H1 (cell line): Measurements from ENCODE around the gene MRPS25. TPM values are rescaled to one million over a fixed set of nuclear protein-coding genes. Genes with fewer than 3 reads are reported as not detected.

Experiments
- CTCF ChIA-PET: fragments of 300-600 bp; sonication (Branson Sonifier 250); formaldehyde crosslinking; loops from one replicate; lab custom pipeline; 2021; ENCODE audit not compliant: partially characterized antibody; lab: Charles Lee
- POLR2A ChIA-PET: fragments of 300-600 bp; sonication (Branson Sonifier 250); formaldehyde crosslinking; loops from one replicate; lab custom pipeline; 2021; ENCODE audit warnings: inconsistent platforms; ENCODE audit not compliant: partially characterized antibody; lab: Charles Lee
- DNase-seq, 2 experiments: peaks; one replicate each; pipeline versions ENCODE4 v3.0.0 to v3.0.0-alpha.2; 2010 to 2022; ENCODE audit warnings: low spot score in 2 of 2, low read depth in 1 of 2, mixed read lengths in 1 of 2
- FAIRE-seq: peaks from 2 replicates; lab custom pipeline; 2011; peaks lifted over from hg19 to GRCh38; lab: Jason Lieb, UNC
- H2AFZ ChIP-seq: 2 replicates; pipeline ENCODE4 v1.8.1; 2012; ENCODE audit warnings: low read length, inconsistent platforms
- H2AK5ac ChIP-seq: 2 replicates; pipeline ENCODE4 v1.6.1; 2013; ENCODE audit warnings: low read depth, low read length
- H2BK120ac ChIP-seq: replicated peaks from 2 replicates; pipeline ENCODE3; 2013; ENCODE audit warnings: low read depth, low read length, inconsistent platforms
- H2BK12ac ChIP-seq: 2 replicates; pipeline ENCODE4 v1.6.1; 2013; ENCODE audit warnings: low read depth, low read length
- H2BK15ac ChIP-seq: 2 replicates; pipeline ENCODE4 v1.6.1; 2013; ENCODE audit warnings: low read length
- H2BK20ac ChIP-seq: 2 replicates; pipeline ENCODE4 v1.6.1; 2013; ENCODE audit warnings: low read length
- H2BK5ac ChIP-seq: 2 replicates; pipeline ENCODE4 v1.6.1; 2013; ENCODE audit warnings: low read depth, low read length
- H3K14ac ChIP-seq: 2 replicates; pipeline ENCODE4 v1.6.1; 2013; ENCODE audit warnings: inconsistent platforms; ENCODE audit not compliant: insufficient read length
- H3K18ac ChIP-seq: 2 replicates; pipeline ENCODE4 v1.6.1; 2013; ENCODE audit warnings: low read length; ENCODE audit errors: extremely low read depth
- H3K23ac ChIP-seq: 2 replicates; pipeline ENCODE4 v1.6.1; 2013; ENCODE audit warnings: inconsistent platforms; ENCODE audit not compliant: insufficient read length
- H3K23me2 ChIP-seq: 2 replicates; pipeline ENCODE4 v1.6.1; 2013; ENCODE audit warnings: low read depth, low read length
- H3K27ac ChIP-seq: 2 replicates; pipeline ENCODE4 v1.6.1; 2011; ENCODE audit warnings: low read depth, low read length, inconsistent platforms
- H3K27me3 ChIP-seq, 4 experiments: replicated peaks in 1 of 4; 1 replicate in 1 of 4; 2 replicates in 3 of 4; pipeline versions ENCODE4 v1.6.1 to v1.8.1; 2011 to 2013; ENCODE audit warnings: low read length in 3 of 4, mild to moderate bottlenecking in 3 of 4, inconsistent platforms in 2 of 4, mixed read lengths in 2 of 4, moderate library complexity in 1 of 4; ENCODE audit not compliant: control insufficient read depth in 3 of 4, insufficient read depth in 3 of 4; ENCODE audit errors: extremely low read depth in 1 of 4
- H3K36me3 ChIP-seq, 4 experiments: 2 replicates each; pipeline versions ENCODE4 v1.6.1 to v1.8.1; 2011 to 2013; ENCODE audit warnings: mild to moderate bottlenecking in 4 of 4, low read length in 3 of 4, moderate library complexity in 2 of 4, control low read depth in 1 of 4, inconsistent platforms in 1 of 4; ENCODE audit not compliant: insufficient read depth in 4 of 4, control insufficient read depth in 2 of 4
- H3K4ac ChIP-seq: replicated peaks from 2 replicates; pipeline ENCODE3; 2013; ENCODE audit warnings: low read length, low read depth, mixed read lengths, inconsistent platforms; ENCODE audit not compliant: insufficient read length
- H3K4me1 ChIP-seq, 4 experiments: replicated peaks in 1 of 4; 1 replicate in 1 of 4; 2 replicates in 3 of 4; pipeline versions ENCODE4 v1.6.1 to v1.8.1; 2011 to 2013; ENCODE audit warnings: low read length in 3 of 4, inconsistent platforms in 2 of 4, mixed read lengths in 1 of 4; ENCODE audit not compliant: insufficient read depth in 4 of 4, control insufficient read depth in 3 of 4
- H3K4me2 ChIP-seq, 2 experiments: 2 replicates each; pipeline versions ENCODE4 v1.6.1 to v1.8.1; 2011 to 2013; ENCODE audit warnings: low read depth in 2 of 2, low read length in 2 of 2, control low read depth in 1 of 2, inconsistent platforms in 1 of 2, mild to moderate bottlenecking in 1 of 2; ENCODE audit not compliant: insufficient read depth in 1 of 2
- H3K4me3 ChIP-seq, 4 experiments: fragments of 200-600, 300-600 bp in 1 of 4; sonication (generic), shearing (Covaris generic), sonication (Bioruptor Twin) in 1 of 4; 2 replicates each; pipeline versions ENCODE4 v1.5.1 to v1.8.1; 2011 to 2016; ENCODE audit warnings: low read length in 4 of 4, low read depth in 3 of 4, control low read depth in 2 of 4, inconsistent platforms in 2 of 4, mild to moderate bottlenecking in 2 of 4, mixed read lengths in 1 of 4, moderate library complexity in 1 of 4; ENCODE audit not compliant: insufficient read depth in 2 of 4; ENCODE audit errors: extremely low read depth in 1 of 4
- H3K56ac ChIP-seq: replicated peaks from 2 replicates; pipeline ENCODE3; 2013; ENCODE audit warnings: low read depth, mild to moderate bottlenecking, mixed read lengths, low read length, inconsistent platforms; ENCODE audit not compliant: insufficient read length
- H3K79me1 ChIP-seq: 2 replicates; pipeline ENCODE4 v1.6.1; 2013; ENCODE audit warnings: low read depth, low read length, control low read depth
- H3K79me2 ChIP-seq, 2 experiments: 2 replicates each; pipeline versions ENCODE4 v1.6.1 to v1.8.1; 2012 to 2013; ENCODE audit warnings: low read length in 2 of 2, mild to moderate bottlenecking in 2 of 2, inconsistent platforms in 1 of 2; ENCODE audit not compliant: insufficient read depth in 2 of 2, control insufficient read depth in 1 of 2
- H3K9ac ChIP-seq, 4 experiments: replicated peaks in 1 of 4; 1 replicate in 1 of 4; 2 replicates in 3 of 4; pipeline versions ENCODE4 v1.6.1 to v1.8.1; 2011 to 2013; ENCODE audit warnings: low read depth in 3 of 4, low read length in 3 of 4, control low read depth in 2 of 4, mild to moderate bottlenecking in 2 of 4, moderate library complexity in 2 of 4, inconsistent platforms in 1 of 4; ENCODE audit errors: extremely low read depth in 1 of 4
- H3K9me3 ChIP-seq, 2 experiments: 2 replicates each; pipeline versions ENCODE4 v1.6.1 to v1.8.1; 2012 to 2013; ENCODE audit warnings: mild to moderate bottlenecking in 2 of 2, moderate library complexity in 2 of 2, control low read depth in 1 of 2, inconsistent platforms in 1 of 2, low read depth in 1 of 2, low read length in 1 of 2, mixed read lengths in 1 of 2; ENCODE audit not compliant: insufficient read depth in 2 of 2
- H4K20me1 ChIP-seq, 2 experiments: replicated peaks in 1 of 2; 2 replicates each; pipeline versions ENCODE3 to v1.8.1; 2011 to 2013; ENCODE audit warnings: inconsistent platforms in 2 of 2, low read length in 2 of 2, mild to moderate bottlenecking in 1 of 2; ENCODE audit not compliant: insufficient read depth in 2 of 2, control insufficient read depth in 1 of 2
- H4K5ac ChIP-seq: 2 replicates; pipeline ENCODE4 v1.6.1; 2013; ENCODE audit warnings: low read length, low read depth, mixed read lengths, inconsistent platforms; ENCODE audit not compliant: insufficient read length
- H4K8ac ChIP-seq: 2 replicates; pipeline ENCODE4 v1.8.0; 2013; ENCODE audit warnings: mild to moderate bottlenecking, moderate library complexity, low read length, inconsistent platforms; ENCODE audit not compliant: insufficient read depth; ENCODE audit errors: extremely low read depth
- H4K91ac ChIP-seq: replicated peaks from 2 replicates; pipeline ENCODE3; 2013; ENCODE audit warnings: low read length, mixed read lengths, inconsistent platforms; ENCODE audit not compliant: insufficient read length
- CTBP2 ChIP-seq: IDR thresholded peaks from 2 replicates; pipeline ENCODE4 v1.7.0; 2011; ENCODE audit warnings: borderline replicate concordance, mild to moderate bottlenecking, moderate library complexity, mixed read lengths, low read length; ENCODE audit not compliant: insufficient read depth, insufficient read length
- JUN ChIP-seq: IDR thresholded peaks from 2 replicates; pipeline ENCODE4 v1.6.1; 2011; ENCODE audit warnings: low read depth, mild to moderate bottlenecking, improper control_type of control experiment, low read length
- KDM1A ChIP-seq: fragments of 200-600, 300-600 bp; sonication (generic); IDR thresholded peaks from 2 replicates; pipeline ENCODE4 v1.7.1; 2016; ENCODE audit warnings: mild to moderate bottlenecking, low read length, borderline replicate concordance
- SRF ChIP-seq: IDR thresholded peaks from 2 replicates; pipeline ENCODE4 v1.6.1; 2011; ENCODE audit warnings: mild to moderate bottlenecking, low read depth, low read length, moderate library complexity
- ZNF274 ChIP-seq: IDR thresholded peaks from 2 replicates; pipeline ENCODE4 v1.7.0; 2012; ENCODE audit warnings: low read length, borderline replicate concordance; ENCODE audit errors: extremely low read depth
- WGBS, 2 experiments: shearing (Covaris generic) in 1 of 2; methylation state at CpG; one replicate each; pipeline versions ENCODE4 v1.1.6 to v1.1.7; 2013 to 2015; ENCODE audit warnings: low lambda C conversion rate in 2 of 2, mixed read lengths in 2 of 2, inconsistent platforms in 1 of 2, low coverage in 1 of 2, missing lambda C conversion rate in 1 of 2; ENCODE audit not compliant: insufficient replicate concordance in 2 of 2, insufficient coverage in 1 of 2, insufficient read length in 1 of 2; ENCODE audit errors: extremely low coverage in 1 of 2, missing lambda C conversion rate in 1 of 2; 5-methylcytosine and 5-hydroxymethylcytosine counted together
- polyA plus RNA-seq, 7 experiments: library from polyadenylated mRNA; depleted of rRNA in 3 of 7; stranded (reverse) in 5 of 7; unstranded in 2 of 7; fragments of >200 nt in 5 of 7; fragments of 200-250 nt in 2 of 7; gene quantifications; 1 replicate in 5 of 7; 2 replicates in 1 of 7; 4 replicates in 1 of 7; pipeline versions ENCODE4 v1.2.1 to v1.2.3, GENCODE V29; 2011 to 2013; ENCODE audit warnings: missing spikeins in 2 of 7, mixed read lengths in 2 of 7
- total RNA-seq: library from RNA; stranded (reverse); fragmentation: NEBNext Ultra II Directional; extraction: Animal tissue kit (Norgen Biotek cat#: 25700); gene quantifications from 2 replicates; pipeline ENCODE4 v1.2.1, GENCODE V29; 2021

Gene MRPS25
- total and polyA plus RNA-seq, 2 of the 8 experiments (the other 6 are each of a cell fraction or from before 2014, with no cell fraction given), result 23.0 to 56.5 TPM

DNA sequence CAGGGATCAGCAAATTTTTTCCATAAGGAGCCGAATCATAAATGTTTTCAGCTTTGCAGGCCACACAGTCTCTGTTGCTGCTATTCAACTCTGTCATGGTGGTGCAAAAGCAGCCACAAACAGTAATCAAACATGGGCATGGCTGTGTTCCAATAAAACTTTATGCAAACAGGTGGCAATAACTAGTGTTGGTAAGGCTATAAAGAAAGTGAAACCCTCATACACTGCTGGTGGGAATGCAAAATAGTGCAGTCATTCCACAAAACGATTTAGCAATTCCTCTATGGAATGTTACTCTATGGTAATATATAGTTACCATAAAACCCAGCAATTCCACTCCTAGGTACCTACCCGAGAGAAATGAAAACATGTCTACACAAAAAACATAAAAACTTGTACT, 14.0 kb upstream of the MRPS25 start:
- Histone ChIP-seq H2AK5ac (no peak overlapping the region), H4K20me1 (peaks cover 0 to 2% of the 10 kb centered on the region in 2 experiments), H3K79me1 (no peaks in the 10 kb centered on the region), H3K56ac (no peak overlapping the region), H3K23me2 (no peaks in the 10 kb centered on the region), H3K9me3 (no peaks in the 10 kb centered on the region), H3K18ac (no peak overlapping the region), H3K4me3 (no peak overlapping the region), H2BK15ac (no peak overlapping the region), H2BK12ac (no peak overlapping the region), H4K91ac (no peak overlapping the region), H3K4me1 (no peaks in the 10 kb centered on the region), H3K36me3 (peaks cover 5 to 47% (median 30%) of the 10 kb centered on the region in 4 experiments), H2BK20ac (no peak overlapping the region), H2AFZ (no peak overlapping the region), H4K8ac (no peak overlapping the region), H3K27ac (no peak overlapping the region), H4K5ac (no peak overlapping the region), H3K14ac (no peak overlapping the region), H3K4me2 (no peak overlapping the region), H3K4ac (no peak overlapping the region), H2BK5ac (no peak overlapping the region), H3K79me2 (no peaks in the 10 kb centered on the region), H3K23ac (no peak overlapping the region), H3K27me3 (no peaks in the 10 kb centered on the region), H3K9ac (no peak overlapping the region), H2BK120ac (no peak overlapping the region)
- CTCF ChIA-PET, result interaction anchor here (1.1 kb wide), 1 partner anchor 157 kb away, joined by 3 read pairs; no protein-coding TSS in a partner anchor
- DNase-seq (no peak), FAIRE-seq (no peak)
- POLR2A ChIA-PET, result no interaction called here
- WGBS, 2 experiments, result 95% methylated on average over 3 of the region's 3 CpGs; no CpG with 5 or more reads in 1 of the 2 experiments
- TF ChIP-seq ZNF274, result no peak
- no peak for TF ChIP-seq CTBP2
- no peak for TF ChIP-seq JUN
- TF ChIP-seq SRF, result no peak
- TF ChIP-seq KDM1A, result no peak
